HCT116 (cell line): ENCODE data around the gene SPATA2L. TPM values are rescaled to one million over a fixed set of nuclear protein-coding genes. Genes with fewer than 3 reads are reported as not detected.

Source experiments
- ATAC-seq: fragments of 200-7000 bp; cut with Tn5 transposase; 2 replicates; pipeline ENCODE4 v1.9.1; 2020; ENCODE audit warnings: mild to moderate bottlenecking, moderate library complexity
- BruUV-seq: library from RNA; stranded (reverse); fragments of 400-500 nt; replicated peaks from 2 replicates; lab custom pipeline; 2021; lab: Mats Ljungman, UMichigan
- CTCF ChIA-PET: fragments of 300-600 bp; sonication (Branson Sonifier 250); formaldehyde crosslinking; loops from one replicate; lab custom pipeline; 2021; ENCODE audit warnings: antibody characterized with exemption; lab: Charles Lee
- POLR2A ChIA-PET: fragments of 300-600, 350-600 bp; sonication (Branson Sonifier 250); formaldehyde crosslinking; loops from one replicate; lab custom pipeline; 2021; ENCODE audit warnings: antibody characterized with exemption; lab: Charles Lee
- RAD21 ChIA-PET, 2 experiments: fragments of 300-600 bp; sonication (Branson Sonifier 250); formaldehyde crosslinking; loops; one replicate each; lab custom pipeline; 2023; ENCODE audit warnings: low total read pairs in 2 of 2; ENCODE audit not compliant: uncharacterized antibody in 2 of 2, unreplicated experiment in 2 of 2, low non-redundant PET in 1 of 2; lab: Charles Lee
- DNase-seq: peaks from one replicate; pipeline ENCODE4 v3.0.0-alpha.2; 2010; ENCODE audit warnings: low read depth, low spot score
- H2AFZ ChIP-seq: fragments of 200-600 bp; shearing (Covaris generic), sonication (generic); 2 replicates; pipeline ENCODE4 v1.6.1; 2017; ENCODE audit warnings: low read depth, mixed run types, mixed read lengths, antibody characterized with exemption, low read length; ENCODE audit not compliant: poor library complexity, severe bottlenecking
- H3K27ac ChIP-seq: 2 replicates; pipeline ENCODE4 v1.5.1; 2012; ENCODE audit warnings: low read depth, low read length
- H3K27me3 ChIP-seq: fragments of 200-600 bp; sonication (generic); 2 replicates; pipeline ENCODE4 v1.6.1; 2016; ENCODE audit warnings: mixed run types, low read length, mixed read lengths; ENCODE audit not compliant: insufficient read depth
- H3K36me3 ChIP-seq, 2 experiments: fragments of 200-500 bp in 1 of 2; fragments of 200-600 bp in 1 of 2; sonication (Bioruptor generic) in 1 of 2; sonication (generic) in 1 of 2; 2 replicates each; pipeline versions ENCODE4 v1.5.1 to v1.6.1; 2014 to 2016; ENCODE audit warnings: low read length in 2 of 2, inconsistent platforms in 1 of 2, mixed read lengths in 1 of 2, mixed run types in 1 of 2; ENCODE audit not compliant: insufficient read depth in 2 of 2, control insufficient read depth in 1 of 2
- H3K4me1 ChIP-seq, 2 experiments: fragments of 200-600 bp in 1 of 2; sonication (generic) in 1 of 2; 2 replicates each; pipeline versions ENCODE4 v1.5.1 to v1.6.1; 2012 to 2017; ENCODE audit warnings: low read length in 2 of 2, inconsistent platforms in 1 of 2, mild to moderate bottlenecking in 1 of 2, mixed read lengths in 1 of 2, mixed run types in 1 of 2, moderate library complexity in 1 of 2; ENCODE audit not compliant: insufficient read depth in 2 of 2, control insufficient read depth in 1 of 2
- H3K4me2 ChIP-seq: fragments of 200-600 bp; sonication (generic); 2 replicates; pipeline ENCODE4 v1.6.1; 2017; ENCODE audit warnings: mixed run types, low read length, mixed read lengths
- H3K4me3 ChIP-seq, 2 experiments: fragments of 200-600 bp in 1 of 2; sonication (generic) in 1 of 2; replicated peaks in 1 of 2; 2 replicates each; pipeline ENCODE4 v1.5.1; 2011 to 2016; ENCODE audit warnings: low read length in 2 of 2, control low read depth in 1 of 2, low read depth in 1 of 2, mild to moderate bottlenecking in 1 of 2, mixed read lengths in 1 of 2, mixed run types in 1 of 2
- H3K79me2 ChIP-seq: fragments of 200-600 bp; sonication (generic); 2 replicates; pipeline ENCODE4 v1.6.1; 2017; ENCODE audit warnings: mild to moderate bottlenecking, mixed run types, low read length, moderate library complexity, mixed read lengths; ENCODE audit not compliant: insufficient read depth
- H3K9ac ChIP-seq: fragments of 200-600 bp; sonication (generic); 2 replicates; pipeline ENCODE4 v1.6.1; 2016; ENCODE audit warnings: low read length, mixed read lengths
- H3K9me2 ChIP-seq: fragments of 200-600 bp; sonication (generic), shearing (Covaris generic); 2 replicates; pipeline ENCODE4 v1.6.1; 2017; ENCODE audit warnings: mixed run types, mild to moderate bottlenecking, moderate library complexity; ENCODE audit not compliant: insufficient read depth
- H3K9me3 ChIP-seq, 2 experiments: fragments of 200-500 bp in 1 of 2; fragments of 200-600 bp in 1 of 2; sonication (Bioruptor generic) in 1 of 2; sonication (generic) in 1 of 2; 2 replicates each; pipeline ENCODE4 v1.6.1; 2014 to 2017; ENCODE audit warnings: low read length in 2 of 2, mixed read lengths in 2 of 2, inconsistent platforms in 1 of 2, low read depth in 1 of 2, mild to moderate bottlenecking in 1 of 2, mixed run types in 1 of 2, moderate library complexity in 1 of 2; ENCODE audit not compliant: control insufficient read depth in 1 of 2, insufficient read depth in 1 of 2
- H4K20me1 ChIP-seq: fragments of 200-600 bp; sonication (generic), shearing (Covaris generic); 2 replicates; pipeline ENCODE4 v1.6.1; 2017; ENCODE audit warnings: mixed run types, mild to moderate bottlenecking, moderate library complexity; ENCODE audit not compliant: insufficient read depth
- CBX3 ChIP-seq: IDR thresholded peaks from 2 replicates; pipeline ENCODE4 v1.6.1; 2012; ENCODE audit warnings: low read depth
- ELF1 ChIP-seq: IDR thresholded peaks from 2 replicates; pipeline ENCODE4 v1.6.1; 2012; ENCODE audit warnings: low read depth, borderline replicate concordance
- POLR2A ChIP-seq: IDR thresholded peaks from 2 replicates; pipeline ENCODE4 v1.7.0; 2011; ENCODE audit warnings: borderline replicate concordance; ENCODE audit not compliant: insufficient read depth, insufficient read length; ENCODE audit errors: extremely low read depth
- SIN3A ChIP-seq: IDR thresholded peaks from 2 replicates; pipeline ENCODE4 v1.6.1; 2012; ENCODE audit warnings: low read depth
- SP1 ChIP-seq: IDR thresholded peaks from 2 replicates; pipeline ENCODE4 v1.6.1; 2012; ENCODE audit warnings: low read depth
- SRF ChIP-seq: IDR thresholded peaks from 2 replicates; pipeline ENCODE4 v1.6.1; 2012; ENCODE audit warnings: low read depth
- TCF7L2 ChIP-seq: IDR thresholded peaks from 2 replicates; pipeline ENCODE4 v1.7.0; 2011; ENCODE audit warnings: borderline replicate concordance, inconsistent platforms; ENCODE audit not compliant: insufficient read depth, insufficient read length; ENCODE audit errors: extremely low read depth
- YY1 ChIP-seq: IDR thresholded peaks from 2 replicates; pipeline ENCODE4 v1.6.1; 2011; ENCODE audit warnings: low read length, low read depth, moderate library complexity, mild to moderate bottlenecking; ENCODE audit not compliant: insufficient replicate concordance; ENCODE audit errors: extremely low read depth
- ZBTB33 ChIP-seq: IDR thresholded peaks from 2 replicates; pipeline ENCODE4 v1.6.1; 2011; ENCODE audit warnings: mild to moderate bottlenecking, low read length, moderate library complexity; ENCODE audit not compliant: insufficient replicate concordance; ENCODE audit errors: extremely low read depth
- intact Hi-C: fragments of 100-400 bp; cut with micrococcal nuclease; formaldehyde crosslinking; loops from 2 replicates; pipeline ENCODE4 v1.10.0; 2022
- total RNA-seq: library from RNA; stranded (reverse); gene quantifications from one replicate; pipeline ENCODE4 v1.2.1, GENCODE V29; 2021; ENCODE audit not compliant: unreplicated experiment

SPATA2L gene
- total RNA-seq, 1 experiment from 2014 or later = 50.5 TPM

GRCh38 chr16:89658221-89658879 is 43.2 kb downstream of the SPATA2L start:
- BruUV-seq = no TSS peak
- no peaks in the 10 kb centered on the region for H3K9me2 ChIP-seq
- no peaks in the 10 kb centered on the region for H3K9me3 ChIP-seq
- POLR2A ChIA-PET = interaction anchor here (1.9 kb wide), 1 partner anchor 56 kb away, joined by 6 read pairs; no protein-coding TSS in a partner anchor
- ATAC-seq (peak; percentile 23), DNase-seq (no peak)
- H3K79me2 ChIP-seq = peaks cover 80% of the 10 kb centered on the region
- CTCF ChIA-PET = interaction anchor here (1.1 to 2.5 kb wide), 2 partner anchors 10 to 44 kb away, joined by 3 to 6 read pairs; no protein-coding TSS in a partner anchor
- no peaks in the 10 kb centered on the region for H3K27me3 ChIP-seq
- H3K4me2 ChIP-seq = peak overlapping the region; percentile 98
- H3K4me1 ChIP-seq = peaks cover 16 to 26% of the 10 kb centered on the region in 2 experiments; a peak in 3 of 4 replicates
- no peaks in the 10 kb centered on the region; the same call in 1 of the 2 replicates for H4K20me1 ChIP-seq
- H3K4me3 ChIP-seq = peak overlapping the region; percentile 92 to 97
- no peak overlapping the region for H2AFZ ChIP-seq
- TF ChIP-seq CBX3 (no peak), SP1 (no peak), POLR2A (no peak), SRF (no peak), ELF1 (no peak), SIN3A (no peak), TCF7L2 (no peak), ZBTB33 (no peak), YY1 (no peak)
- peak overlapping the region; percentile 89 for H3K27ac ChIP-seq
- H3K9ac ChIP-seq = peak overlapping the region; percentile 97
- RAD21 ChIA-PET = no interaction called here
- intact Hi-C loops = no loop called here
- peaks cover 24 to 47% of the 10 kb centered on the region in 2 experiments for H3K36me3 ChIP-seq
